Smooth muscle cell of bladder (primary cell): ENCODE results near the gene ALKBH8. TPM values are rescaled to one million over a fixed set of nuclear protein-coding genes. Genes with fewer than 3 reads are reported as not detected.

ENCODE experiments used
- total RNA-seq: library from RNA; depleted of rRNA; stranded (reverse); fragments of >200 nt; gene quantifications from 2 replicates; pipeline ENCODE4 v1.2.3, GENCODE V29; 2014

Gene ALKBH8, protein sequence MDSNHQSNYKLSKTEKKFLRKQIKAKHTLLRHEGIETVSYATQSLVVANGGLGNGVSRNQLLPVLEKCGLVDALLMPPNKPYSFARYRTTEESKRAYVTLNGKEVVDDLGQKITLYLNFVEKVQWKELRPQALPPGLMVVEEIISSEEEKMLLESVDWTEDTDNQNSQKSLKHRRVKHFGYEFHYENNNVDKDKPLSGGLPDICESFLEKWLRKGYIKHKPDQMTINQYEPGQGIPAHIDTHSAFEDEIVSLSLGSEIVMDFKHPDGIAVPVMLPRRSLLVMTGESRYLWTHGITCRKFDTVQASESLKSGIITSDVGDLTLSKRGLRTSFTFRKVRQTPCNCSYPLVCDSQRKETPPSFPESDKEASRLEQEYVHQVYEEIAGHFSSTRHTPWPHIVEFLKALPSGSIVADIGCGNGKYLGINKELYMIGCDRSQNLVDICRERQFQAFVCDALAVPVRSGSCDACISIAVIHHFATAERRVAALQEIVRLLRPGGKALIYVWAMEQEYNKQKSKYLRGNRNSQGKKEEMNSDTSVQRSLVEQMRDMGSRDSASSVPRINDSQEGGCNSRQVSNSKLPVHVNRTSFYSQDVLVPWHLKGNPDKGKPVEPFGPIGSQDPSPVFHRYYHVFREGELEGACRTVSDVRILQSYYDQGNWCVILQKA
- total RNA-seq = 5.3 and 6.2 TPM in 2 replicates

DNA sequence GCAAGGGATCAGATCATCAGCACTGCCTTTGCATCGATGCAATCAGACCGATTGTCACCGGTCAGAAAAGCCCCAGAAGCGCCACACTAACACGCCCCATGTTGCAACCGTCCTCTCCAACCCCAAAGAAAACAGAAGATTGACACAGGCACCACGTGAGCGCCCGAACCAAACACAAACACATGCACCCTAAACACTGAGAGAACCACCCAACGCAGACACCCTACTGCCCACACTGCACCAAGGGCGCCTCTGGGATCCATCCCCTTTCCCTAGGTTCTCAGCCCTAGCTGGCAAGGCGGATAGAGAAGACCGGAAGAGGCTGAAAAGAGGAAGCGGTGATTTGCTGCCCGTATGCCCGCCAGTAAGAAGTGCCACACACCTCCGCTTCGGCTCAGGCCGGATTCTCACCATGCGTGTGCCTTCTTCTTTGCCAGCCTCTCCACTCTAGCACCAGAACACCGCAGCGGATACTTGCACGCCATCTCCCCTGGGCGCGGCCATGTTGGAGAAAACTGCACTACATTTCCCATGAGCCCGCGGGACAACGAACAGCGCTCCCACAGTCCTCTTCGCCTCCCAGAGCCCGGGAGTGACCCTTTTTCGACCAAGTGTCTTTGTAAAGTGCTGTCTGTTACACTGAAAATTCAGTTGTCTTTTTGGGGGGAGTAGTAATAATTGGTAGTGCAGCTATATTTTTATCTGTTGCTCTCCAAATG lies at the start of gene ALKBH8:
TSS of gene ALKBH8 (minus strand) at position 517 of the 719 bp plus-strand sequence. CDS start 4,842 bp downstream, outside the sequence.

DNA sequence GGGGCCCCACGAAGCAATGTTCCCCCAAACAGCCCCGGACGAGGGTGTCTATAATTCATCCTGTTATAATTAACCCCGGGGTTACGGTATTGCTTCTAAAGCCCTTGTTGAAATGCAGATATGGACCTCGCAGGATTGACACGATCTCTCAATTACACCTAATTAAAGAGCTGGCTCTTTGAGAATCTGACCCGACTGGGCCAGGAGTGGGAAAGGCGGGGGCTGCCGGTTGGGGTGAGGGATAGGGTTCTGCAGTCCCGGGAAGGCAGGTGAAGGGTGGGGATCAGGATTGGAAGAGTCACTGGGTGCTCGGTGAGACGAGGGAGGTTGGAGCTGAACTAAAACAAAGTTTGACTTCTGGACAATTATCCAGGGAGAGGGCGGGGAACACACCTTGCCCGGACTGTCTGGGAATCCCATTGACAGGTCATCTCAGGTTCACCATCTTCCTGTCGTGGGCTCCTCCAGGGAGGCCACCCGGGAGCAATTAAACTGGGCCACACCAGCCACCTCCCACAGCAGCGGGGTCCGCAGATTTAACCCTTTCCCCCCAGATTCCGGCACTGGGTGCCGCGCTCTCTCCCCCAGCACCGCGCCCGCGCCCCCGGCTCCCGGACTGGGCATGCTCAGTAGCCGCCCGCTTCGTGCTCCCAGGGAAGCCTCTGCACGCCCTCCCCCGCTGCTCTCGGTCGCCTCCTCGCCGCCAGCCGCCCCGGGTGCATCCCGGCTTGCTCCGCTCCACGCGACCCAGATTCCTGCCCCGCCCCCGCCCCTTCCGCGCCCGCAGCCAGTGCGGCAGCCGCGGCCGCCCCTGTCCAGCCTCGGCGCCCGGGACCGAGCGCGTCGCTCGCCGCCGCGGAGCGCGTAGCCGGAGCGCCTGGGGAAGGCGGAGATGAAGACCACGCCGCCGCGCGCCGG lies 25.2 kb upstream of the ALKBH8 start, which contains the start of gene ELMOD1:
TSS of gene ELMOD1 (plus strand) at position 688 of the 918 bp plus-strand sequence. CDS start 27,043 bp downstream, outside the sequence.

DNA sequence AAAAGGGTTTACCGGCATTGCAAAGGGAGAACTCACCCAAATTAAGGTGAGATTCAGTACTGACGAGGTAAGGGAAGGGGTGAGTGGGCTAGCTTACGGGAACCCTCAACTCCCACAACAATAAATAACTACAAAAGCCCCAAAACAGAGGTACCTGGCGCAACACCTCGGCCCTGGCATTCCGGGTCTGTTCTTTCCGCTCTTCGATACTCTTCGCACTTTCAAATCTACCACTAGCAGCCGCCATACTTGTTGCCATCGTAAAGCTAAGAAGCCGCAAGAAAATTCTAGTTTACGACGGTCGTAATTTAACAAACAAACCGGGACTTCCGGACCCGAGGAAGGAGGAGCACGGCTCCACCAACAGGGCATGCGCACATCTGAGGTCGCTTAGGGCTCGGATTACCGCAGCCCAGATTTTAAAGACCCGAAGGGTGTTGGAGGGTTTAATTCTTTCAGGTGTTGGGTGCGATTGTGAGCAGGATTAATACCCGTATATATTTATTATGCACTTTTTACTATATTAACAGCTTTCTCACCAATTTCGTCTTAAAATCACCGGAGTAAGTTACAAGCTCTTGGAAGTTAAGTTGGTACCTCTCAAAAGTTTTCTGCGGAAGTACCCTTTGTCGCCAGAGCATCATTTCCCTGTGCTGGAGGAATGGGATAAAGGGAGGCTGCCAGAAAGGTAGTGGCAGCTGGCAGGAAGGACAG lies 107.8 kb downstream of the ALKBH8 start, which contains the start of gene CWF19L2:
TSS of gene CWF19L2 (minus strand) at position 268 of the 714 bp plus-strand sequence. CDS start at position 259, 9 bp downstream.

Other genes starting within 250 kb of the ALKBH8 start
- 8.2 and 10.9 TPM in 2 replicates for gene CWF19L2, start 107.9 kb downstream of the ALKBH8 start, total RNA-seq
- gene ELMOD1, start 25.4 kb upstream of the ALKBH8 start, total RNA-seq = 0.83 and 1.1 TPM in 2 replicates
- gene SLN, start 146.3 kb upstream of the ALKBH8 start, total RNA-seq = not detected in 2 replicates